Fibroblast of lung (primary cell): ENCODE data around the gene CHD9.

Experiments
- CTCF ChIP-seq, 2 donors: IDR thresholded peaks in 1 of 2; conservative IDR thresholded peaks in 1 of 2; 1 replicate in 1 of 2; 2 replicates in 1 of 2; pipeline ENCODE4 v1.5.1; 2011 to 2012; ENCODE audit warnings: low read length in 2 of 2, control low read depth in 1 of 2, inconsistent platforms in 1 of 2, low read depth in 1 of 2, mild to moderate bottlenecking in 1 of 2
- EZH2 ChIP-seq: IDR thresholded peaks from 2 replicates; pipeline ENCODE4 v1.5.1; 2012; ENCODE audit warnings: low read length, control low read depth, mild to moderate bottlenecking; ENCODE audit errors: missing control alignments

GRCh38 chr16:53357208-53357586 is 302.4 kb downstream of the CHD9 start:
- TF ChIP-seq CTCF (conservative IDR thresholded peaks at IDR 0.05 in 1 of 2, IDR thresholded peaks at IDR 0.05 in 1 of 2; ENCODE audit: low read depth in 1 of 2, low read length in 2 of 2) (no peak), EZH2 (no peak)
